Activated CD8-positive, alpha-beta T cell treated with anti-CD3 and anti-CD28 coated beads for 36 hours (primary cell): ENCODE measurements around the gene DNAH8. TPM values are rescaled to one million over a fixed set of nuclear protein-coding genes. Genes with fewer than 3 reads are reported as not detected.

Source experiments
- ATAC-seq: fragments of 200-7000 bp; cut with Tn5 transposase; one replicate; pipeline ENCODE4 v1.10.0; 2021; ENCODE audit warnings: mild to moderate bottlenecking, moderate library complexity
- CTCF ChIA-PET: fragments of 350-600 bp; sonication (Branson Sonifier 250); formaldehyde crosslinking; loops from one replicate; lab custom pipeline; 2021; ENCODE audit warnings: antibody characterized with exemption; lab: Charles Lee
- POLR2A ChIA-PET: fragments of 350-600 bp; sonication (Branson Sonifier 250); formaldehyde crosslinking; loops from one replicate; lab custom pipeline; 2021; ENCODE audit warnings: antibody characterized with exemption; lab: Charles Lee
- DNase-seq: peaks from one replicate; pipeline ENCODE4 v3.0.0-alpha.2; 2020
- H3K27ac Mint-ChIP-seq: one replicate; pipeline ENCODE4 v1.8.0; 2021; ENCODE audit warnings: mild to moderate bottlenecking, mixed read lengths
- H3K27me3 Mint-ChIP-seq: one replicate; pipeline ENCODE4 v1.8.0; 2021; ENCODE audit warnings: mixed read lengths
- H3K36me3 Mint-ChIP-seq: one replicate; pipeline ENCODE4 v1.8.0; 2021; ENCODE audit warnings: low read depth, mixed read lengths
- H3K4me1 Mint-ChIP-seq: one replicate; pipeline ENCODE4 v1.8.0; 2021; ENCODE audit warnings: low read depth, mixed read lengths
- H3K4me3 Mint-ChIP-seq: one replicate; pipeline ENCODE4 v1.8.0; 2021; ENCODE audit warnings: mild to moderate bottlenecking, moderate library complexity, mixed read lengths
- H3K9me3 Mint-ChIP-seq: one replicate; pipeline ENCODE4 v1.8.0; 2021; ENCODE audit warnings: mixed read lengths
- CTCF ChIP-seq: fragments of 200-600 bp; IDR thresholded peaks from one replicate; pipeline ENCODE4 v1.8.0; 2022; ENCODE audit warnings: antibody characterized with exemption, mild to moderate bottlenecking
- intact Hi-C: fragments of 100-400 bp; cut with micrococcal nuclease; formaldehyde crosslinking; loops from one replicate; pipeline ENCODE4 v1.10.0; 2022
- total RNA-seq, 2 experiments: library from RNA; stranded (reverse); gene quantifications; one replicate each; pipeline ENCODE4 v1.2.3, GENCODE V29; 2021

DNAH8 gene
- total RNA-seq, 2 experiments from 2014 or later, result not detected

- Mint-ChIP-seq H3K27ac (no peak overlapping the region), H3K4me3 (no peak overlapping the region), H3K27me3 (peaks cover 32% of the 10 kb centered on the region), H3K4me1 (no peaks in the 10 kb centered on the region), H3K36me3 (no peaks in the 10 kb centered on the region), H3K9me3 (no peaks in the 10 kb centered on the region)
- intact Hi-C loops, result loop anchor here (2.0 kb wide), 1 partner anchor 314 kb away; no protein-coding TSS in a partner anchor
- ChIA-PET POLR2A (no interaction called here), CTCF (interaction anchor here (0.7 to 5.9 kb wide), 41 partner anchors 9 to 351 kb away, joined by 3 to 64 read pairs (median 4); partner anchors contain the start of gene SAYSD1)
- TF ChIP-seq CTCF, result peak; percentile 72
- peak; percentile 74 for DNase-seq
- ATAC-seq, result peak; percentile 66
Observed at GRCh38 chr6:38997128-38997761, 282.1 kb downstream of the DNAH8 start.

- H3K27ac Mint-ChIP-seq, result no peak overlapping the region
- H3K36me3 Mint-ChIP-seq, result no peaks in the 10 kb centered on the region
- POLR2A ChIA-PET, result no interaction called here
- TF ChIP-seq CTCF, result peak; percentile 47
- ATAC-seq (no peak), DNase-seq (peak; percentile 54)
- H3K9me3 Mint-ChIP-seq, result no peaks in the 10 kb centered on the region
- H3K27me3 Mint-ChIP-seq, result peaks cover 32% of the 10 kb centered on the region
- H3K4me3 Mint-ChIP-seq, result no peak overlapping the region
- intact Hi-C loops, result no loop called here
- H3K4me1 Mint-ChIP-seq, result no peaks in the 10 kb centered on the region
- CTCF ChIA-PET, result interaction anchor here (0.6 to 4.7 kb wide), 17 partner anchors 15 to 311 kb away, joined by 3 to 26 read pairs (median 5); partner anchors contain the start of gene KCNK17
Observed at GRCh38 chr6:39003072-39003471, 288.0 kb downstream of the DNAH8 start.

- intact Hi-C loops, result no loop called here
- Mint-ChIP-seq H3K27ac (no peak overlapping the region), H3K36me3 (no peaks in the 10 kb centered on the region), H3K4me3 (no peak overlapping the region), H3K4me1 (no peaks in the 10 kb centered on the region), H3K9me3 (no peaks in the 10 kb centered on the region), H3K27me3 (peaks cover 36% of the 10 kb centered on the region)
- DNase-seq, result no peak
- CTCF ChIA-PET, result interaction anchor here (0.6 to 4.7 kb wide), 15 partner anchors 9 to 311 kb away, joined by 3 to 26 read pairs (median 5); partner anchors contain the start of gene KCNK17
- ATAC-seq, result no peak
- POLR2A ChIA-PET, result no interaction called here
- TF ChIP-seq CTCF, result no peak
Observed at GRCh38 chr6:39003492-39003891, 288.4 kb downstream of the DNAH8 start.

- ChIA-PET CTCF (interaction anchor here (2.0 to 4.7 kb wide), 3 partner anchors 31 to 306 kb away, joined by 5 to 26 read pairs (median 16); no protein-coding TSS in a partner anchor), POLR2A (no interaction called here)
- no peak for DNase-seq
- Mint-ChIP-seq H3K27ac (no peak overlapping the region), H3K9me3 (no peaks in the 10 kb centered on the region), H3K36me3 (no peaks in the 10 kb centered on the region), H3K27me3 (peaks cover 40% of the 10 kb centered on the region), H3K4me1 (no peaks in the 10 kb centered on the region), H3K4me3 (no peak overlapping the region)
- no peak for ATAC-seq
- no peak for TF ChIP-seq CTCF
- intact Hi-C loops, result no loop called here
Observed at GRCh38 chr6:39004801-39005200, 289.7 kb downstream of the DNAH8 start.

GRCh38 chr6:39005774-39006173 lies 290.7 kb downstream of the DNAH8 start:
- Mint-ChIP-seq H3K9me3 (no peaks in the 10 kb centered on the region), H3K27ac (no peak overlapping the region), H3K36me3 (no peaks in the 10 kb centered on the region), H3K27me3 (peaks cover 36% of the 10 kb centered on the region), H3K4me1 (no peaks in the 10 kb centered on the region), H3K4me3 (no peak overlapping the region)
- TF ChIP-seq CTCF, result no peak
- ATAC-seq, result no peak
- POLR2A ChIA-PET, result no interaction called here
- CTCF ChIA-PET, result interaction anchor here (0.9 to 1.6 kb wide), 5 partner anchors 8 to 304 kb away, joined by 3 read pairs; no protein-coding TSS in a partner anchor
- intact Hi-C loops, result no loop called here
- DNase-seq, result no peak
